ENCODE data around the gene PRR15L.
"Not testable (repeated sequence)": the region's sequence is repeated elsewhere in the genome, so short reads cannot be mapped to it uniquely, and the experiment has no call there.

Gene PRR15L

GRCh38 chr17:47956791-47957590 lies 692 bp downstream of the PRR15L start:
- peak; percentile 95 for DNase-seq

DNA sequence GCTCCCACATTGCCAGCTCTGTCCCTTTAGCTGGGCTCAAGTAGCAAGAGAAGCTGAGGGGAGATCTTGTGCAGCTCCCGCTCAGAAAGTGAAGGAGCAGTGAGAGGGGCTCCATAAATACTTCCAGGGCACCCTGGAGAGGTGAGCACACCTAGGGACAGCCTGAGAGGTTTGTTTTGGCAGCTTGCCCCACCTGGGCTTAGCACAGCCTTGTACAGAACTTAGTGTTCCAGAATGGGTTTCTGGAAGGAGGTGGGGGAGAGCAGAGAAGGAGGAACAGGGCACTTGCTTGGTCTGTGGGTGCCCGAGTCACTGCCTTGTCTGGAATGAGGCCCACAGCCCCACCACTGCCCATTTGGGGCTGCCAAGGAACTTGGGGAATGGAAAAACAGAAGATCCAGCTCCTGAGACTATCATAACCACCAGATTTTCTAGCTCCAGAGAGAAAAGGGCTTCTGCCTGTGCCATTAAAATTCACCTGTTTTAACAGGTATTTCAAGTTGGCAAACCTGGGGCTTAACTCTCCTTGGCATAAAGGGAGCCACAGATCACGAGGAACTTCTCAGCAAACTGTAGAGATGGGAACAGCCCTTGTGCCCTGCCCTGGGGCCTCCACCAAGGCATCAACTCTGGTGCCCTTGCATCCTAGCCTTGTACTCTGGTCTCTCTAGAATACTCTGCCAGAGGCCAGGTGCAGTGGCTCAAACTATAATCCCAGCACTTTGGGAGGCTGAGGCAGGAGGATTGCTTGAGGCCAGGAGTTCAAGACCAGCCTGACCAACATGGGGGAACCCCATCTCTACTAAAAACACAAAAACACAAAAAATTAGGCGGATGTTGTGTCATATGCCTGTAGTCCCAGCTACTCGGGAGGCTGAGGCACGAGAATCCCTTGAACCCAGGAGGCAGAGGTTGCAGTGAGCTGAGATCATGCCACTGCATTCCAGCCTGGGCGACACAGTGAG lies 1.9 kb downstream of the PRR15L start:
- peak; percentile 90 for DNase-seq

DNA sequence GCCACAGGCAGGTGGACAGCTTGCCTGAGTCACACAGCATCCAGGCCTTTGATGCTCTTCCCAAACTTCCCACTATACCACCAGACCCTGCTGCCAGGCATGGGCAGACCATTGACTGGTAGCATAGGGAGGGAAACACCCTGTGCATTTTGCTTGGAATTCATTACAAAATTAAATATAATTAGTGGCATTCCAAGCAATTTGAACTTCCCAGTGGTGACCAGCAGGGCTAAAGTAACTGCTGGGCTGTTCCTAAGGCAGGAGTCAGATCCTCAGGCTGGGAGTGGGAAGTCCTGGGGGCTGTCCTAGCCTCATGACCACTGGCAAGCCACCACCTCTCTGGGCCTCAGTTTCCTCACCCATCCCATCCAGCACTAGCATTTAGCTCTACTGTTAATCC lies 3.8 kb downstream of the PRR15L start:
- DNase-seq, result peak; percentile 70

DNA sequence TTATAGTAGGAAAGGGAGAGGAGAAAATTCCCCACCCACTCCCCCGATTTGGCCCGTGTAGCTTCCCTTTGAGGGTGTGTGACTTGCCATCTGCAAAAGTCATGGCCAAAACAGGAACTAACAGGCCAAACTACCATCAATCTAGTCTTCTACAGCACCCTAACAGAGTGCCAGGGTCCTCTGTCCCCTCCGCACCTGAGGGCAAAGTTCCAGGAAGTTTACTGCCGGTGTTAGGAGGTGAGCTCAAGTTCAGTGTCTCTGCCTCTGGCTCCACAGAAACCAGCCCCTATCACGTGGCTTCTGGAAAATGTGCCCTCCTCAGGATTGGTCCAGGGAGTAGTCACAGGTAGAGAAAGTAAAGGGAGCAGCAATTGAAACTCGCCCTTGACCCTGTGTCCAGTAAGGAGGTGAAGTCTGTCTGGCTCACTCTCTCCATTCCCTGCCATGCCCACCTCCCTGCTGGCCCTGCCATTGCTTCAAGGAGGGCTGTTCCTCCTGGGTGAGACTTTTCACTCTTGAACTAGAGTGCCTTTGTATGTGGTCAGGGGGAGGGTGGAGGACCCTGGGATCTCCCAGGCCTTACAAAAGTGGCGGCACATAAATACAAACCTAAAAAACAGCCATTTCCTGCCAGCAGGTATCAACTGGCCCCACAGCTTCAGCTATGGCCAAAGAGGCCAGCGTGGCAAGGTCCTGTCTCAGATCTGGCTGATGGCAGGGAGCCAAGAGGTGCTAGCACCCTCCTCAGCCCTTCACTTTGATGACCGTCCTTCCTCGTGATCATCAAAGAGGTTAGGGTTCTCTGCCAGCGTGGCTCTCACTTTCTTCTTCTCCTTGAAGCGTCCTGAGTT lies 5.3 kb downstream of the PRR15L start:
- DNase-seq, result no peak

- DNase-seq, result no peak
Observed at GRCh38 chr17:47950448-47950847, 7.2 kb downstream of the PRR15L start.

DNA sequence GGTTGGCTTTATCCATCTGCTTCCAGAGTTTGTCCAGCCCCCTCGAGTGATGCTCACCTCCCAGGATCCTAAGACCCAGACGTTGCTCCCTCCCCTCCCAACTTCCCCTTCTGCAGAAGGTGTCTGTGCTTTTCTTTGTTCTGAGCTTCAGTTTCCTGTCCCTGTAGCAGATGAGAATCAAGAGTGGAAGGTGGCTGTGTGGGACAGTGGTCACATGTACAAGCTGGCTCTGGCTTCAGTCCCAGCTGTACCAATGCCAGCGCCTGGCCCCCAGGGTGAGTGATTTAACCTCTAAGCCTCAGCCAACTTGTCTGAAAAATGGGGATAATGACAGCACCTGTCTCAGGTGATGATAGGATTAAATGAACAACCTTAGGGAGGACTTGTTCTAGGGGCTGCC lies 7.7 kb downstream of the PRR15L start:
- peak; percentile 72 for DNase-seq

- peak; percentile 91 for DNase-seq
Observed at GRCh38 chr17:47949197-47949759, 8.4 kb downstream of the PRR15L start.

DNA sequence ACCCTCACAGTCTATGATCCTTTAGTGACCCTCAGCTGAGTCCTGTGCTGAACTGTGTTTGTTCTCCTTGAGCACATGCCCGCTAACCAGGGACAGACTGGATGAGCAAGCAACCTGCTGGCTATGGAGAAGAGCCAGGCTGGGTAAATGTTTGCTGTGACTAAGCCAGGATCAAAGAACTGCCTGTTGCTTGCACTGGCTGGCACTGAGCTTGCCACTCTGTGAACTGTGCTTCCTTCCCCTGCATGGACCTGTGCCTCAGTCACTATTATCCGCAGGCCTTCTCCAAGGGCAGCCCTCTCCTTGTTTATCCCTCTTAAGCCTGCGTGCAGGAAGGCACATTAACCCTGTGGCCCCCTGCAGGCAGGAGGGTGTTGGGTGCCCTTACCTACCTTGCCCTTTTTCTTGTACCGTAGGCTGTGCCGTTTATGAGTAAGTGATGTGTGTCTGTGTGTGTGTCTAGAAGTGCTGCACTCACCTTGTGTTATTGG lies 8.9 kb downstream of the PRR15L start:
- peak; percentile 78 for DNase-seq

GRCh38 chr17:47946929-47947397 lies 10.7 kb downstream of the PRR15L start:
- DNase-seq, result peak; percentile 99

DNA sequence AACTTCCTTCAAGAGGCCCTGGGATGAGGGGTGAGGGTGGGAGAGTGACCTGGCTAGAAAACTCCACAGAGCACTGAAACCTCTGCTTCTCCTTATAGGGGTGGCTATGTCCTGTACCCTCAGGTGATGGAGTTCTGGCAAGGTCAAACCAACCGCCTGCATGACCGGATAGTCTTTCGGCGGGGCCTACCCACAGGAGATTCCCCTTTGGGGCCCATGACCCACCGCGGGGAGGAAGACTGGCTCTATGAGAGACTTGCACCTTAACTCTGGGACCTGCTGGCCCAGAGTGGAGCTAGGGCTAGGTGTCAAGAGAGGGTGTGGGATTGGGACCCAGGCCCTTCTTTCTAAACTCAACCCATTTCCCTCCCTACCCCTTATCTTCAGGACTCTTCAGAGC lies 11.2 kb downstream of the PRR15L start:
- no peak for DNase-seq

DNA sequence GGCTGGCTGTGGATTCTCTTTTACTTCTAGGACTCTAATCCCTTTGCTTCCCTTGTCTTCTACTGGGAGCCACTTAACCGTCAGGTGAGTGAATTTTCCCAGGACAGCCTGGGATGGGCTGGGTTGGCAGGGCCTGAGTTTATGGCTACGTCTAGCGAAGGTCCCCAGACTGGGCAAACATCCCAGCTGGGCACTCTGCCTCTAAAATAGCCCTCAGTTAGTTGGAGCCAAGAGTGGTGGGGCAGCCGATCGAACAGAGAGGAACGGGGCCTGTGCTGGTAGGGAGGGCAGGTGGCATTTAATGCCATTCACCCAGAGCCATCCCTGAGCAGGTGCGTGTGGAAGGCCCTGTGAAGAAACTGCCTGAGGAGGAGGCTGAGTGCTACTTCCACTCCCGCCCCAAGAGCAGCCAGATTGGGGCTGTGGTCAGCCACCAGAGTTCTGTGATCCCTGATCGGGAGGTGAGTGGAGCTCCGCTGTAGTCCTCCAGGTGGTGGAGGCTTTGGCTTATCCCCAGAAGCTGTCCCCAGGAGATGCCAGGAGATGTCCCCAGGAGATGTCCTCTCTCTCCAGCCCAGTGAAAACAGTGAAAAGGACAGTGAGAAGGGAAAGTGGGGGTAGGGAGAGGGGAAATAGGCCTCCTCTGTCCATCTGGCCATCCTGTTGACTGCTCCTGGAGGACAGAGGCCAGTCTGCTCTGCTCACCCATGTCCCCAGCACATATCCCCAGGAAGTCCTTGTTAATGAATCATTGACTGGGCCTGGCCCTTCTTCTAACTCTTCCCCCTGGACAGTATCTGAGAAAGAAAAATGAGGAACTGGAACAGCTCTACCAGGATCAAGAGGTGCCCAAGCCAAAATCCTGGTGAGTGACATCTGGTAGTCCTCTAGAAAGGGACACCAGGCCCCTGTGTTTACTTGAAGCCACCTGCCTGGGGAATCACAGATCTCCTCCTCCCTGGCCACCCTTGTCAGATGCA lies 11.9 kb downstream of the PRR15L start:
- no peak for DNase-seq

GRCh38 chr17:47945080-47945479 lies 12.6 kb downstream of the PRR15L start:
- DNase-seq, result no peak

GRCh38 chr17:47942568-47942967 lies 15.1 kb downstream of the PRR15L start:
- no peak for DNase-seq

DNA sequence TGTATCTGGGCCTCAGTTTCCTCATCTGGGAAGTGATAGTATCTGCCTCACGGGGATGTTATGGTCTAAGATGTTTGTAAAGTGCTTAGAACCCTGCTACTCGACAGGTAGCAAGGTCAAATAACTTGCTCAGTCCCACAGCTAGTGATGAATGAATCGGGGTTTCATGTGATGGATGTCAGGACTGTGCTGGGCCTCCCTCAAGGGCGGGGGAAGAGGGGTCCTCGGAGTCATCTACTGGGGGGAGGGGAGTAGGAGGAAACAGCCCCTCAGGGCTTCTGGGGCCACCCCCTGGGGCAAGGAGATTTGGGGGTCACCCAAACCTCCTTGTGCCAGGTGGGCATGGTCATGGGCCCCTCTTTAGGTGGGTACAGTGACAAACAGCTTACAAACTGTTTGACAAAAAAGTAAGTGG lies 15.6 kb downstream of the PRR15L start:
- peak; percentile 50 for DNase-seq

DNA sequence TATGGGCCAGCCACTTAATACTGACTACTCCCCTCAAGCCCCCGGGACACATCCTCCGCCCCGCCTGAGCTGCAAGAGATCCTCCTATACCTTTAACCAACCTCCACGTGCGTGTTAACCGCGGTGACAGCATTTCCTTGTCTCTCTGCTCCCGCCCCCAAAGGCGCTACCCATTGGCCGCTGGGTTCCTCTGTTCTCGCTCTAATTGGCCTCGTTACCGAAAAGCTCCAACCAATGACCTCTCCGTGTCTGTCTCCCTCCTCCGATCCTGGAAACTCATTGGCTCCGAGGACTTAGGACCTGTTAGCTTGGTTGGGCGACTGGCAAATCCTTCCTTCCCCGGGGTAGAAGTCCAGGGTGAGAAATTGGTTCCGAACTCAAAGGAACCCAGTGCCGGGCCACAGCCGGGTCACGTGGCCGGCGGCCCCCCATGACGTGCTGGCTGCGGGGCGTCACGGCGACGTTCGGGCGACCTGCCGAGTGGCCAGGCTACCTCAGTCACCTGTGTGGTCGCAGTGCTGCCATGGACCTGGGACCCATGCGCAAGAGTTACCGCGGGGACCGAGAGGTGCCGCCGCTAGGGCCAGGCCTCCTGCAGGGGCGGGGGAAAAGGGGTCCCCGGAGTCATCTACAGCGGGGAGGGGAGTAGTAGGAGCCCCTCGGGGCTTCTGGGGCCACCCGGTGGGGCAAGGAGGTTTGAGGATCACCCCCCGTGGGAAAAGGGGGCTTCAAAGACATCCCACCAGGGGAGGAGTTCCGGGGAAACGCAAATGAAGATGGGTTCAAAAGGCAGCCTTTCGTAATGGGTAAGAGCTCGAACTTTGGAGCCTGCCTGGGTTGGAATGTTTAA lies 16.2 kb downstream of the PRR15L start, which contains the start of gene PNPO:
TSS of gene PNPO (plus strand) at position 326 of the 850 bp plus-strand sequence. CDS start at position 431, 105 bp downstream.
- peak; percentile 100 for DNase-seq

DNA sequence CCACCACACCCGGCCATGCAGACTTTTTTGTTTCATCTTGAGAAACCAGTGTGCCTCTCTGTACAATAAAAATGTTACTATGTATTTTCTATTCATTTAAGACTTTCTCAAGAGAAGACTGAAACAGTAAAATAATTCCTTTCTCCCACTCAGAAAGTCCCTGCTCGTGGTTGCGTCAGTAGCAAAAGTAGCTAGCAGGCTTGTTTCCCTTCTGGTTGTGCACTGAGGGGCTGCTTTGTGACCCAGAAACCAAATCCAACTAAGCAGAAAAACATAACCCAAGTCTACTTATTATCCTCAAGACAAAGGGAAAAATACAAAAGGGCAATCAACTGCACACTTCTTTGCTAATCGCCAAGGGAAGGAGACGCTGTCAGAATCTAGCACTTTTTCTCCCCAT lies 19.7 kb downstream of the PRR15L start:
- DNase-seq, result no peak

DNA sequence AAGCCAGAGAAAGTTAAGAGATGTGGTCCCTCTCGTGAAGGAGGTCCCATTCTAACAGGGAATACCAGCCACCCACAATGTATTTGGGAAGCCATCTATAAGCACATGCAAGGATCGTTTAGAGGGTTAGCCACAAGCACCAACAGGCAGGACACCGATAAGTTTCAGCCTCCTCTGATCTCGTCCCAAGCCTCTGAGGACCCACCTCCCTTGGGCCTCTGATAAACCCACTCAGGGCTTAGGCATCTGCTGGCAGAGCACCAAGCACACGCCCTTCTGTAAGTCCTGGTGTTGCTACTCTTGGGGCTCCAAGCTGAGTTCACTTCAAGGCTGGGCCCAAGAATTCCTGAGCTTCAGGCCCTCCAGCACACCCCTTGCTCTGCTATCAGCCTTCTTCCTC lies 21.7 kb downstream of the PRR15L start:
- DNase-seq, result no peak

- DNase-seq, result not testable (repeated sequence)
Observed at GRCh38 chr17:47935468-47935867, 22.2 kb downstream of the PRR15L start.

- DNase-seq, result peak; percentile 68
Observed at GRCh38 chr17:47934856-47935255, 22.8 kb downstream of the PRR15L start.

- no peak for DNase-seq
Observed at GRCh38 chr17:47931848-47932247, 25.8 kb downstream of the PRR15L start.
